Measurements from ENCODE around the gene OAF.

The OAF gene

GRCh38 chr11:120224361-120224760 is 13.5 kb downstream of the OAF start:
- DNase-seq, result no peak

- DNase-seq, result no peak
Observed at GRCh38 chr11:120224972-120225909, 14.4 kb downstream of the OAF start.

- no peak for DNase-seq
Observed at GRCh38 chr11:120226242-120226641, 15.4 kb downstream of the OAF start.

- DNase-seq, result no peak
Observed at GRCh38 chr11:120226714-120227113, 15.9 kb downstream of the OAF start.

GRCh38 chr11:120227228-120227852 is 16.5 kb downstream of the OAF start:
- DNase-seq, result no peak

- DNase-seq, result no peak
Observed at GRCh38 chr11:120228794-120229384, 18.1 kb downstream of the OAF start.

GRCh38 chr11:120229451-120230424 is 18.9 kb downstream of the OAF start:
- no peak for DNase-seq

GRCh38 chr11:120230433-120231071 is 19.7 kb downstream of the OAF start:
- no peak for DNase-seq

GRCh38 chr11:120231963-120232362 is 21.1 kb downstream of the OAF start:
- DNase-seq, result no peak

- DNase-seq, result no peak
Observed at GRCh38 chr11:120233207-120233803, 22.5 kb downstream of the OAF start.

- peak; percentile 43 for DNase-seq
Observed at GRCh38 chr11:120235024-120235628, 24.3 kb downstream of the OAF start.

GRCh38 chr11:120236169-120237107 is 25.6 kb downstream of the OAF start:
- DNase-seq, result no peak

GRCh38 chr11:120238968-120239620 is 28.3 kb downstream of the OAF start:
- DNase-seq, result no peak

- no peak for DNase-seq
Observed at GRCh38 chr11:120239713-120240640, 29.1 kb downstream of the OAF start, which contains the start of gene POU2F3. POU2F3 (plus strand) TSS chr11:120240140; CDS start chr11:120240344, 204 bp downstream.

- no peak for DNase-seq
Observed at GRCh38 chr11:120240866-120241265, 30.0 kb downstream of the OAF start.

GRCh38 chr11:120241277-120241676 is 30.4 kb downstream of the OAF start:
- DNase-seq, result no peak

GRCh38 chr11:120243221-120243620 is 32.4 kb downstream of the OAF start:
- no peak for DNase-seq

All from CD4-positive, alpha-beta T cell treated with Interleukin-12 subunit alpha and Interleukin-12 subunit beta, for 1 hour (primary cell).